HG03097 (cell line): ENCODE results near the gene HIVEP3.

ENCODE experiments used
- ATAC-seq: cut with Tn5 transposase; IDR thresholded peaks from one replicate; pipeline ENCODE4 v1.9.1; 2021; ENCODE audit not compliant: unreplicated experiment, low FRiP score

Gene HIVEP3

DNA sequence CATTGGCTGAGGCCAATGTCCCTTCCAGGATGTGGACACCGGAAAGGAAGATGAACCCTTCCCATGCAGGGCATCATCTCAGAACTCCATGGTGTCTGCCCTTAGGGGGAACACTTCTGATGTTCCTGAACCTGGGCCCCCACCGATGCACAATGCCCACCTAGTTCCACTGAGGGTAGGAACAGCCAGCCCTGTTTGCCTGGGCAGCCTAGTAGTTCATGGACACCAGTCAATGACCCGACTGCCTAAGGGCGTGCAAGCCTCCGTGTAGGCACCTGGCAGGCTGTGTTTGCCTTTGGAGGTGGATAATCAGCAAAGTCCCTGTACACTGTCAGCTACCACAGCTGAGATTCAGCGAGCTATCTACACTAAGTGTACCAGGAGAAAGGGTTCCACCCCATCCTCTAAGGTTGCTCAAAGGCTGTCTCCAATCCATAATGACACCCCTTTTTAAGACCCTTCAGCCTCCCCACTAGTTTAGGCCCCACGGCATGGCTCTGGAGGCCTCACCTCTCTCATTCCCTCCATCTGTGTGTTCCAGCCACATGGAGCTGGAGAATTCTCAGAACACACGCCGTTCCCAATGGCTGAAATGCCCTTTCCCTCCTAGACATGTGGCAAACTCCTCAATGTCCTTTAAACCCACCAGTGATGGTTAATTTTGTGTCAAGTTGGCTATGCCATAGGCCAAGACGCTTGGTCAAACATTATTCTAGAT is 309.4 kb downstream of the HIVEP3 start:
- no peak for ATAC-seq

DNA sequence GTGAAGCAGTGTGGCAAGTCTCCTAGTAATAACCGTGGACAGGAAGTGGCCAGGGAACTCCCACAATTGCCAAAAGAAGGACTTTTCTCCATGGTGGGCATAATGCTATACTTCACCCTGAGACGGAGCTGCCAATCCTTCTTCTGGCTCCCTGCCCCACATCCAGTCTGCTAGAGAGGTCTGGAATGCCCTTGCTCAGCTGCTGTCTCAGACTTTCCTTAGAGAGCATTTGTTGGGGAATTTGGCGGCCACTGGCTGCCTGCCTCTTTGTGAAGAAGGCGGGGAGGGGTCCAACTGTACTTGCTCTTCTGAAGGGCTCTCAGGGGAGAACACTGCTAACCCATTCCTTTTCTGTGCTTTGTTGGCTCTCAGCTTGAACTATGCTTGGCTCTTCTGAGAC is 310.5 kb downstream of the HIVEP3 start:
- ATAC-seq, result no peak

GRCh38 chr1:41607808-41608207 is 310.9 kb downstream of the HIVEP3 start:
- no peak for ATAC-seq

DNA sequence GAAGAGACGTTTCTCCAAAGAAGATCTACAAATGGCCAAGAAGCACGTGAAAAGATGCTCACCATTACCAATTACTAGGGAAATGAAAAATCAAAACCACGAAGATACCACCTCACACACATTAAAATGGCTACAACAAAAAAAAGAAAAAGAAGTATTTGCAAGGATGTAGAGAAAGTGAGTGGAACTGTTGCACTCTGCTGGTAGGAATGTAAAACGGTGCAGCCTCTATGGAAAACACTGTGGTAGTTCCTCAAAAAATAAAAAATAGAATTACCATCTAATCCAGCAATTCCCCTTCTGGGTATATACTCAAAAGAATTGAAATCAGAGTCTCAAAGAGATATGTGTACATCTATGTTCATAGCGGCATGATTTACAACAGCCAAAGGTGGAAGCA is 318.8 kb downstream of the HIVEP3 start:
- no peak for ATAC-seq

DNA sequence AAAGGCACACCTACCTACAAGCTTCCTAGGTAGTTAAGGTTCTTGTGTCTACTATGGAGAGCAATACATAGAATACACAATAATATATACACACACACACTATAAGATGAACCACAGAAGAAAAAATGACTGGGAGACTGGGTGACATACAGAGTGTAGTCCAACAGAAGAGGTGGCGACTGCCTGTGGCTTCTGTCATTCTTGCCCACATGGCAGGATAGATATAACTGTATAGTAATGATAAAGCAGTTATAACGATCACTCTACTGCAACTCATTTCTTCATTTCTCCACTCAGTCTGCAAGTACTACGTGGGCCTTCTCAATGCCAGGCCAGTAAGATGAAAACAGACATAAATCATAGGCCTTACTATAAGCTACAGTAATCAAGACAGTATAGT is 320.4 kb downstream of the HIVEP3 start:
- no peak for ATAC-seq

- no peak for ATAC-seq
These were observed 326.1 kb downstream of the HIVEP3 start for GRCh38 chr1:41592451-41593125.

DNA sequence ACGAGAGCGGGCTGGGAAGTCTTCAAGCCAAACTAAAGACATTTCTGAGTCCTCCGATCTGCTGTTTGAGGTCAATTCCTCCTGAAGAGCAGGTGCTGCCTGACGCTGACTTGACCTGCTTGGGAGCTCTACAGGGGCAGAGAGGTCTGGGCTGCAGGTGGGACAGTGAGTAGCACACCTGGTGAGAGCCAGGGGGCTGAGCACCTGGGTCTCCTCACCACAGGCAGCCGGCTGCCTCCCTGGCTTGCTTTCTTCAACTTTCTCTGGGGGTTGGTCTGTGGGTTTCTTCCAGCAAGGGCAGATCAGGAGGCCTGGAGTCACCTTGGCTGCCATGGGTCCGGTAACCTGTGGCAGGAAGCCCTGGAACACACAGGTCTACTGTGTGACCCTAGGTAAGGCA is 326.8 kb downstream of the HIVEP3 start:
- ATAC-seq, result no peak

DNA sequence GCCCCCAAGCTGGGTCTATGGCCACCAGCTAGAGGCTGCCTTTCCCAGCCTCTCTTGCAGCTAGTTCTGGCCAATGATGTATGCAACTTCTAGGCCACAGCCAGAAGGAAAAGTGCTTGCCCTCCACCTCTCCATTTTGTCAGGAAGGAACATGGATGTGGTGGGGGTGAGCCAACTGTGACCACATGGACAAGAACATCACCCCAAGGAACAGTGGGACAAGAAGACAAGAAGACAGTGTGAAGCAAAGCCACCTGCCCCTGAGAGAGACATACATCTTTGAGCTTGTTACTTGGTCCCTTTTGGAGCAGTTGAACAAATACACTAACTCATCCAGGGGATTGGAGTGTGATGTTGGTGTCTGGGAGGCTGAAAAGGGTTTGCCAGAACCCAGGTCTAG is 328.4 kb downstream of the HIVEP3 start:
- no peak for ATAC-seq

- ATAC-seq, result no peak
These were observed 329.3 kb downstream of the HIVEP3 start for GRCh38 chr1:41589395-41589794.

GRCh38 chr1:41588334-41588875 is 330.3 kb downstream of the HIVEP3 start:
- ATAC-seq, result no peak

- no peak for ATAC-seq
These were observed 330.9 kb downstream of the HIVEP3 start for GRCh38 chr1:41587791-41588190.

- no peak for ATAC-seq
These were observed 332.5 kb downstream of the HIVEP3 start for GRCh38 chr1:41586230-41586629.

DNA sequence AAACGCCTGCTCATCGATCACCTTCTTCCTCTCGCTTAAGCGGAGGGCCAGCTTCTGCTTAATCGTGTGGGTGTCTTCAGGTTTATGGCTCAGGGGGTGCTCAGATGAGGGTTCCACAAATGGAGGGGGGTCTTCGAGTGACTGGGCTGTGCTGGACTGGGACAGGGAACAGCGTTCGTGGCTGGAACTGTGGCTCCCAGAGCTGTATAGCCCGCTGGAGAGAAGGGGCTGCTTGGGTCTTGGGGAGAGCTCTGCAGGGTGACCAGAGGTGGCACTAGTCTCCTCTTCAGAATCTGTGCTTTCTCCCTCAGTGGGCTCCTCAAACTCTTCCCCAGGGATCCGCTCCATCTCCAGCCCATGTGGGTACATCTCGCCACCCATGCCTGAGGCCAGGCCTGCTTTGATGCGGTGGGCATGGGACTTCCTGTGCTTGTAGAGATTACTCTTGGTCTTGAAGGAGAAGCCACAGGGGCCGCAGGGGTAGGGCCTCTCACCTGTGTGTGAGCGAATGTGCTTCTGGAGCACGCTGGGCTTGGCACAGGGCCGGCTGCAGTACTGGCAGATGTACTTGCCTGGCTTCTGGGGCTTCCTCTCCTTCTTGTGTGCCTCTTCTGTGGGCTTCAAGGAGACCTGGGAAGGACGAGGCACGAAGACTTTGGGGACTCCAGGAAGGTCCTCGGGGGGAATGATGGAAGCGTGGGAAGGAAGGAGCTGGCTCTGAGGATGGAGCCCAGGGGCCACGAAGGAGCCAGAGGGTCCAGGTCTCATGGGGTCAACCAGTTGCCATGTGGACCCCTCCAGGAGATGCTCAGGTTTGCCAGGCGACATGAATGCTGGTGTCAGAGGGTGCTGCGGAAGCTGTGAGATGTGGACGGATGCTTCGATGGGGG is 334.8 kb downstream of the HIVEP3 start:
- ATAC-seq, result no peak

DNA sequence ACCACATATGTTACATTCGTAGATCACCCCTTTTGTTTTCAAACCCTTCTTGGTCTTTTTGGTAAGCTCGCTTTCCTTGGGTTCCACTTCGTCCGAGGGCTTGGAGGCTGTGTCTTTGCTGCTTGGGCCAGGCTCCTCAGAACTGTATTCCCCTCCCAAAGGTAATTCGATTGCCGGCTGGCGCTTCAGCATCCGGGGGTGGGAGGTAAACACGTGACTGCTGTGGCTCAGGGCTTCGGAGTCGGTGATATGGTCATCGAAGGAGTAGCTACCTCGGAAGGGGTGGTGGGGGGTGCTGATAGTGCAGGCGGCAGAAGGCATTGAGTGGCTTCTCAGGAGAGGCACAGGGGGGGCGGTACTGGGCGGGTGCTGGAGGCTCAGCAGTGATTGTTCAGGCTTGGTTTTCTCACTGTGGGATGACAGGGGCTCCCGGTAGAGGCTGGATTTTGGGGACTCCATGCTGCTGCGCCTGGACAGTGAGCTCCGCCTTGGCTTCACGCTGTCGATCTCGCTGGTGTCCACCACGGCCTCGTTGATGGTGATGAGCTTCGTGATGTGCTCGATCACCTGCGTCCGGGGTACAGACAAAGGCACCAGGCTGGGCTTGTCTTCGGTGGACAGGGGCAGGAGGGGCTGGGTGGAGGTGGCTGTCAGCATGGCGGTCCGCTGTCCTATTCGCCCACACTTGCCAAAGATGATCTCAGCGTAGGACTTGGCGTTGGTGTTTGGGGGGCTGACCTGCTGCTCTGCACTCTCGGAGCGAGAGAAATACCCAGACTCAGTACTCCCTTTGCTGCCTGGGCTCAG is 335.7 kb downstream of the HIVEP3 start:
- ATAC-seq, result no peak

DNA sequence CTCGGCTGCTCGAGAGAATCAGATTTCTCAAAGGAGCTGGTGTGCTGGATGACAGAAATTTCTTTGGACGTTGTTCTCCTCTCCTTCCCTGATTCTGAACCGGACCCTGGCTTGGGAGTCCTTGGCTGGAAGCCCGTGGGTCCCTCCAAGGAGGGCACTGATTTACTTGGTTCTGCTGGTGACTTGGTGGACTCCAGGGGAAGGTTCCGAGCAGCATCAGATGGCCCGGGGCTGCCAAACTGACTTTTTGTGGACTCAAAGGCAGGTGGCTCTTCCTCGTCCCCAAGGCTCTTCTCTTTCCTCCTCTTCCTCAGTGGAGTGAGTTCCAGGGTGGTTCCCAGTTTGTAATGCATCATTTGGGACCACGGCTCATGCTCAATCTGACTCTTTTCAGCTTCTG is 336.4 kb downstream of the HIVEP3 start:
- no peak for ATAC-seq

GRCh38 chr1:41582004-41582325 is 336.8 kb downstream of the HIVEP3 start:
- ATAC-seq, result no peak

DNA sequence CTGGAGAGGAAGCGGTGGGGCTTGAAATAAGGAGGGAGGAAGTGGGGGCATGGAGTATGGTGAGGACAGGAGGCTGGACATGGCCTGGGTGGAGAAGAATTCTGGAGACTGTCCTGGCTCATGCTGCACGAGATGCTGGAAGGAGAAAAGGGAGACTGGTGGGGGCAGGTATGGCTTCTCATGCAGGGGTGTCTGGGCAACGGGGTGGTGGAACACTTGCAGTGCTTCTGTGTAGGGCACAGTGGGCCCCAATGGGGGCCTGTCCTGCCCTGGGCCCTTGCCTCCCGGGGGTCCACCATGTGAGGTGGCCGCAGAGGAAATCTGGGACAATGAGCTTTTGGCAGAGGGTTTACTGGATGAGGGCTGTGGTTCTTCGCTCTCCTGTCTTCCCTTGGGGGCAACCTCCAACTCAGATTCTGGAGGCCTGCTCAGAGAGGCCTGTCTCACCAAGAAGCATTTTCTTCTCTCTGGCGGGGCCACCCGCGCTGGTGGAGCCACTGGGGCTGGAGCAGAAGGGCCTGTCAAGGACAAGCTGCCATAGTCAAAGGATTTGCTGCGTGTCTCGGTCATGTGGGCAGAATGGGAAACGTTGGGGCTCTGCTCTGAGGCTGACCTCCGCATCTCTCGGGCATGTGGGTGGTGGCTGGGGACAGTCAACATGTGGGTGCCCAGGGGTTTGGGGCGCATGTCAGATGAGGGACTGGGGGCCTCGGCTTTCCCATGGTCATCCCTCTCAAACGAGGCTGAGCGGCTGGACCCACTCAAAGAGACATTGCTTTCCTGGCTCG is 337.3 kb downstream of the HIVEP3 start:
- ATAC-seq, result no peak

GRCh38 chr1:41580520-41581172 is 338.1 kb downstream of the HIVEP3 start:
- ATAC-seq, result no peak

- no peak for ATAC-seq
These were observed 338.7 kb downstream of the HIVEP3 start for GRCh38 chr1:41580021-41580420.
